ENCODE data around the gene PRODH2.

PRODH2 gene

DNA sequence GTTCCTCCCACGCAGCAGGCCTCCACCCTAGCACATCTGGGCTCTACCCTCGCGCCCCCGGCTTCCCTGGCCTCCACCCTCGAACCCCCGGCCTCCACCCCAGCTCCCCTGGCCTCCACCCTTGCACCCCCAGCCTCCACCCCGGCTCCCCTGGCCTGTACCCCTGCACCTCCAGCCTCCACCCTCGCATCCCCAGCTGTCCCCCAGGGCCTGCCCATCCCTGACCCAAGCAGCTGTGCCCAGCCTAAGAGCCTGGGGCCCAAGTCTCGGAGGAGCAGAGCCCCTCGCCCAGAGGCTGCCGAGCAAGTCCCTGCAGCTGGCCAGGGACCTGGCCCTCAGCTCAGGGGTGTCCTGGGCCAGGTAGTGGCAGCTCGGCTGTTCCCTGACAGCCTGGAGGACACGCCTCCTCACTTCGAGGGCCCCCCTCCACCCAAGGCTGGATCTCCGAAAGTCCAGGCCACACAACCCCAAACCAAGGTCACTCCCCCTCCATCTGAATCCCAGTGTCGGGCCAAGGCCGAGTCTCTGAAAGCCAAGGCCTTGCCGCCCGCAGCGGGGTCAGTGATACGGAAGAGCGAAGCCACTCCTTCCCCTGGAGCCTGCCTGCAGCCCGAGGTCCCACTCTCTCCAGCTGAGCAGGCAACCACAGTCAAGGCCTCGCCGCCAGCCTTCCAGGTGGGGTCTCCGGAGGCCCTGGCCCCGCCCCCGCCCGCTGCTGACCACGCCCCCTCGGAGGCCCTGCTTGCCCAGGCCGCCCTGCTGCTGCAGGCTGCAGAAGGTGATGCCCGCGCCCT, 45.2 kb downstream of the PRODH2 start:
- no peak overlapping the region for H3K27ac ChIP-seq (ENCODE audit: low read depth, low read length, poor library complexity, severe bottlenecking)
- H3K4me1 ChIP-seq (ENCODE audit: insufficient read depth, low read length, severe bottlenecking), result no peaks in the 10 kb centered on the region
- no peaks in the 10 kb centered on the region for H4K20me1 ChIP-seq (ENCODE audit: insufficient read depth, low read length)
- no peaks in the 10 kb centered on the region for H3K9me2 ChIP-seq (ENCODE audit: low read depth, low read length)
- H3K9me3 ChIP-seq (ENCODE audit: low read length), result no peaks in the 10 kb centered on the region
- H3F3A ChIP-seq (ENCODE audit: insufficient read depth, low read length), result no peaks in the 10 kb centered on the region
- no peak overlapping the region for H3K9ac ChIP-seq (ENCODE audit: low read length)
- H3K27me3 ChIP-seq (ENCODE audit: insufficient read depth, low read length), result no peaks in the 10 kb centered on the region
- no peak overlapping the region for H3K4me2 ChIP-seq (ENCODE audit: low read length)
- H3K36me3 ChIP-seq (ENCODE audit: insufficient read depth, low read length), result peaks cover 18% of the 10 kb centered on the region
- no peak overlapping the region for H2AFZ ChIP-seq (ENCODE audit: low read length)
- no peaks in the 10 kb centered on the region for H3K79me2 ChIP-seq (ENCODE audit: insufficient read depth, low read length)
- H3K4me3 ChIP-seq (ENCODE audit: low read depth, low read length, poor library complexity, severe bottlenecking), result no peak overlapping the region
- TF ChIP-seq, protein P1, sequence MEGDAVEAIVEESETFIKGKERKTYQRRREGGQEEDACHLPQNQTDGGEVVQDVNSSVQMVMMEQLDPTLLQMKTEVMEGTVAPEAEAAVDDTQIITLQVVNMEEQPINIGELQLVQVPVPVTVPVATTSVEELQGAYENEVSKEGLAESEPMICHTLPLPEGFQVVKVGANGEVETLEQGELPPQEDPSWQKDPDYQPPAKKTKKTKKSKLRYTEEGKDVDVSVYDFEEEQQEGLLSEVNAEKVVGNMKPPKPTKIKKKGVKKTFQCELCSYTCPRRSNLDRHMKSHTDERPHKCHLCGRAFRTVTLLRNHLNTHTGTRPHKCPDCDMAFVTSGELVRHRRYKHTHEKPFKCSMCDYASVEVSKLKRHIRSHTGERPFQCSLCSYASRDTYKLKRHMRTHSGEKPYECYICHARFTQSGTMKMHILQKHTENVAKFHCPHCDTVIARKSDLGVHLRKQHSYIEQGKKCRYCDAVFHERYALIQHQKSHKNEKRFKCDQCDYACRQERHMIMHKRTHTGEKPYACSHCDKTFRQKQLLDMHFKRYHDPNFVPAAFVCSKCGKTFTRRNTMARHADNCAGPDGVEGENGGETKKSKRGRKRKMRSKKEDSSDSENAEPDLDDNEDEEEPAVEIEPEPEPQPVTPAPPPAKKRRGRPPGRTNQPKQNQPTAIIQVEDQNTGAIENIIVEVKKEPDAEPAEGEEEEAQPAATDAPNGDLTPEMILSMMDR (IDR thresholded peaks at IDR 0.05; ENCODE audit: low read length), result no peak
- TF ChIP-seq EZH2 (IDR thresholded peaks at IDR 0.05; ENCODE audit: borderline replicate concordance, low read length), result no peak

DNA sequence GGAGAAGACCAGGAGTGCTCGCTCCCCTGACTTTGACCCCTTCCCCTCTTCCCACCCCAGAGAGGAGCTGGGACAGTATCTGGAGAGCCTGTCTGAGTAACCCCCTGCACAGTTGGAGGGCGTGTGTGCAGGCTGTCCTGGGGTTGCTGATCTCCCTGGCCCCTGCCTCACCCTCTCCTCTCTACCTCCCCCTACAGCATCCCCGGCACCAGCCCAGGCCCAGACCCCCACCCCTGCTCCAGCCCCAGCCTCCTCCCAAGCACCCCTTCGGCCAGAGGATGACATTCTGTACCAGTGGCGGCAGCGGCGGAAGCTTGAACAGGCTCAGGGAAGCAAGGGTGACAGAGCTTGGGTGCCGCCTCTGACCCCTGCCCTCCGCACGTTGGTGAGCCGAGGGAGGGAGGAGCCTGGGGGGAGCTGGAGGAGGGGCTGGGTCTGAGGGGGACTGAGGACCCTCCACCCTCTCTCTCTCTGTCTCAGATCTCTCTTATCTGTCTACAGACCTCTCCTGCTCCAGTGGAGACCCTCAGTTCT, 46.0 kb downstream of the PRODH2 start:
- Histone ChIP-seq H3K9ac (ENCODE audit: low read length) (no peak overlapping the region), H3K9me2 (ENCODE audit: low read depth, low read length) (no peaks in the 10 kb centered on the region), H3F3A (ENCODE audit: insufficient read depth, low read length) (no peaks in the 10 kb centered on the region), H2AFZ (ENCODE audit: low read length) (no peak overlapping the region), H3K79me2 (ENCODE audit: insufficient read depth, low read length) (no peaks in the 10 kb centered on the region), H3K4me2 (ENCODE audit: low read length) (no peak overlapping the region), H3K36me3 (ENCODE audit: insufficient read depth, low read length) (peaks cover 24% of the 10 kb centered on the region), H3K9me3 (ENCODE audit: low read length) (no peaks in the 10 kb centered on the region), H4K20me1 (ENCODE audit: insufficient read depth, low read length) (no peaks in the 10 kb centered on the region), H3K4me3 (ENCODE audit: low read depth, low read length, poor library complexity, severe bottlenecking) (no peak overlapping the region), H3K27ac (ENCODE audit: low read depth, low read length, poor library complexity, severe bottlenecking) (no peak overlapping the region), H3K27me3 (ENCODE audit: insufficient read depth, low read length) (no peaks in the 10 kb centered on the region), H3K4me1 (ENCODE audit: insufficient read depth, low read length, severe bottlenecking) (no peaks in the 10 kb centered on the region)
- TF ChIP-seq EZH2 (IDR thresholded peaks at IDR 0.05; ENCODE audit: borderline replicate concordance, low read length), result no peak
- TF ChIP-seq, protein P1 (IDR thresholded peaks at IDR 0.05; ENCODE audit: low read length), result no peak

DNA sequence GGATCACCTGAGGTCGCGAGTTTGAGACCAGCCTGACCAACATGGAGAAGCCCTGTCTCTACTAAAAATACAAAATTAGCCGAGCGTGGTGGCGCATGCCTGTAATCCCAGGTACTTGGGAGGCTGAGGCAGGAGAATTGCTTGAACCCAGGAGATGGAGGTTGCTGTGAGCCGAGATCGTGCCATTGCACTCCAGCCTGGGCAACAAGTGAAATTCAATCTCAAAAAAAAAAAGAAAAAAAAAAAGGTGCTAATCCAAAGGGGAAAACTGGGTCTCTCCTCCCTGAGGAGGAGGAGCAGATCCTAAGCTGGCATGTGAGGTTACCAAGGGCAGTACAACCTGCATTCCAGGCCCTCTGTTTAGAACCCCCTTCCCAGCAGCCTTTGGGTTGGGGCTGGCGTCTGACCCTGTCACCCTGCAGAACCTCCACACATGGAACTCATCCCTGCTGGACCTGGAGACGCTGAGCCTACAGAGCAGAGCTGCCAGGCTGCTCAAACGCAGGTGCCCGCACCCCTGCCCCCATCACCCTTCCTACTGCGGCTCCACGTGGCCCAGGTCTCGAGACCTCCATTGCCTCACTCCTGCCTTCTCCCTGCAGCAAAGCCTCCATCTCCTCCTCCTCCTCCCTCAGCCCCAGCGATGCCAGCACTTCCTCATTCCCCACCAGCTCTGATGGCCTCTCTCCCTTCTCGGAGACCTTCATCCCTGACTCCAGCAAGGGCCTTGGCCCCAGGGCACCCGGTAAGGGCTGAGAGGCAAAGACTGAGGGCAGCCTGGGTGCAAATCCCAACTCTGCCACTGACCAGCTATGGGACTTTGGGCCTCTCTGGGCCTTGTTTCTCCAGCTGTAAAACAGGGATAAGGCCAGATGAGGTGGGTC, 48.0 kb downstream of the PRODH2 start:
- no peaks in the 10 kb centered on the region for H4K20me1 ChIP-seq (ENCODE audit: insufficient read depth, low read length)
- TF ChIP-seq, protein P1 (IDR thresholded peaks at IDR 0.05; ENCODE audit: low read length), result no peak
- no peak for TF ChIP-seq EZH2 (IDR thresholded peaks at IDR 0.05; ENCODE audit: borderline replicate concordance, low read length)
- no peak overlapping the region for H3K9ac ChIP-seq (ENCODE audit: low read length)
- H3K4me1 ChIP-seq (ENCODE audit: insufficient read depth, low read length, severe bottlenecking), result peaks cover 2% of the 10 kb centered on the region
- H3K4me3 ChIP-seq (ENCODE audit: low read depth, low read length, poor library complexity, severe bottlenecking), result no peak overlapping the region
- H2AFZ ChIP-seq (ENCODE audit: low read length), result no peak overlapping the region
- H3F3A ChIP-seq (ENCODE audit: insufficient read depth, low read length), result no peaks in the 10 kb centered on the region
- no peaks in the 10 kb centered on the region for H3K27me3 ChIP-seq (ENCODE audit: insufficient read depth, low read length)
- H3K9me2 ChIP-seq (ENCODE audit: low read depth, low read length), result no peaks in the 10 kb centered on the region
- no peaks in the 10 kb centered on the region for H3K9me3 ChIP-seq (ENCODE audit: low read length)
- H3K4me2 ChIP-seq (ENCODE audit: low read length), result no peak overlapping the region
- H3K27ac ChIP-seq (ENCODE audit: low read depth, low read length, poor library complexity, severe bottlenecking), result no peak overlapping the region
- H3K79me2 ChIP-seq (ENCODE audit: insufficient read depth, low read length), result no peaks in the 10 kb centered on the region
- peaks cover 40% of the 10 kb centered on the region for H3K36me3 ChIP-seq (ENCODE audit: insufficient read depth, low read length)

Data from OCI-LY1 (cell line).